ENCODE measurements around the gene XKR8.
A peak's percentile ranks its signal among the peaks of the same experiment; 100 is the strongest.

XKR8 gene

DNA sequence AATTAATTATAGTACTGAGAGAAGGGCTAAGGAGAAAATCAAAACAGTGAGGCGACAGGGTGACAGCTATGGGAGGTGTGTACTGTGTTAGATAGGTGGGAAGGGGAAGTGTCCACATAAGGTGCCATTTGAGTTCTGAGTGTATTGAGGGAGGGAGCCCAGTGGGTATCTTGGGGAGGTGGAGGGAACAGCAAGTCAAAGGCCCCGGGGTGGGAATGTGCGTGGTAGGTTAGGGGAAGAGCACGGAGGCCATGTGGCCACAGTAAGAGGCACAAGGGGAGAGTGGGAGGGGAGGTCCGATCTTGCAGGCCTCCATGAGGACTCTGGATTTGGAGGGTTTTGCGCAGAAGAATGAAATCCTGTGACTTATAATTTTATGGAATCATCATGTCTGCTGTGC, 3.0 kb upstream of the XKR8 start:
- DNase-seq: no peak

DNA sequence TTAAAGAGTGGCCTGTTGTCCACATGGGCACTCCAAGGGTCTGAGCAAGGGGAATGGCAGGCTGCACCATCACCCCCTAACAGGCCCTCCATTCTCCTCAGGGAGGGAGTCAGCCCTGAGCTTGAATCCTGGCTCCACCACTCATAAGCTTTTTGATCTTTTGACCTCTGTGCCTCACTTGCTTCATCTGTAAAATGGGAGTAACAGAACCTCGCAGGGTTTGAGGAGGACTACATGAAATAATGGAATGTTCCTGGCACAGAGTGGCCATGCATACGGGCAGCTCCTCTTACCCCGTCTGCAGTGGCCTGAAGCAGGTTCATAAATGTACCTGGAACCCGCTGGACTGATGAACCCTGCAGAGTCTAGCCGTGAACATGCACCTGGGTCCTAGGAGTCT, 2.1 kb upstream of the XKR8 start:
- no peak for DNase-seq

DNA sequence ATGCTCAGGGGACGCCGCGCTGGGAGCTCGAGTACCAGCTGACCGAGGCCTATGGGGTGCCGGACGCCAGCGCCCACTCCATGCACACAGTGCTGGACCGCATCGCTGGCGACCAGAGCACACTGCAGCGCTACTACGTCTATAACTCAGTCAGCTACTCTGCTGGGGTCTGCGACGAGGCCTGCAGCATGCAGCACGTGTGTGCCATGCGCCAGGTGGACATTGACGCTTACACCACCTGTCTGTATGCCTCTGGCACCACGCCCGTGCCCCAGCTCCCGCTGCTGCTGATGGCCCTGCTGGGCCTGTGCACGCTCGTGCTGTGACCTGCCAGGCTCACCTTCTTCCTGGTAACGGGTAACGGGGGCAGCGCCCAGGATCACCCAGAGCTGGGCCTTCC, 1.3 kb upstream of the XKR8 start:
- no peak for DNase-seq

DNA sequence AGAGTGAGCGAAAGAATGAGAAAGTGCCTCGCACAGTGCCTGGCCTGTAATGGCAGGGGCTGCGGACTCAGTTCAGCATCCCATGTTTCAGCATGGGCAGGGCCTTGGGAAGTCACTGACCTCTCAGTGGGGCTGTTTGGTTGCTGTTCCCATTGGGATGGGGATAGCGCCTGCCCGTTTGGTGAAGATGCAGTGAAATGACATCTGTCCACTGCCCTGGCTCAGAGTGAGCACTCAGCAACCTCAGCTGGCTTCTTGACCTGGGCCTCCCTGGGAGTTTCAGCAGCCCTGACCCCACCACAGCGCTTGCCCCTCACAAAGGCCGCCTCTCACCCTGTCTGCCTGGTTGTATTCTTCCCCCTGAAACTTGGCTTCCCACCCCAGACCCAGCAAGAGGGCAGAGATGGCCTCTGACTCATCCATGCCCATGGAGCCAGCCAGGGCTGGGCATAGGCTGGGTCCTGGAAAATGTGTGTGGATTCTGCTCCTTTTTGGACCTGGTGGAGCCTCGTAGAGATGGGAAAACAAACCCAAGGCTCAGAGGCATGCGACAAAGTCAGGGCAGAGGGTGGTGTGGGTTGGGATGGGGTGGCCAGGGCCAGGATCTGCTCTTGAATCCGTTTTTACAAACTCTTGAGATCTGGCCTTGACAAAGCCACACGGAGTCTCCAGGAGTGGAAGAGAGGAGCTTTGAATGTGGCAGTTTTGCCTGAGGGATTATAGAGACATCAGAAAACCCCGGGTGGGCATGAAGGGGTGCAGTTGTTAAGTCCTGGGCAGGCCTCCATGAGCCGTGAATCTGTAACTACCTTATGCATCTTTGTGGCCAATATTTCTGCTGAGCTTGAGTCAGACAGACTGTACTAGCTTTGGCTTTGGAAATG, 1.2 kb downstream of the XKR8 start:
- no peak for DNase-seq

DNA sequence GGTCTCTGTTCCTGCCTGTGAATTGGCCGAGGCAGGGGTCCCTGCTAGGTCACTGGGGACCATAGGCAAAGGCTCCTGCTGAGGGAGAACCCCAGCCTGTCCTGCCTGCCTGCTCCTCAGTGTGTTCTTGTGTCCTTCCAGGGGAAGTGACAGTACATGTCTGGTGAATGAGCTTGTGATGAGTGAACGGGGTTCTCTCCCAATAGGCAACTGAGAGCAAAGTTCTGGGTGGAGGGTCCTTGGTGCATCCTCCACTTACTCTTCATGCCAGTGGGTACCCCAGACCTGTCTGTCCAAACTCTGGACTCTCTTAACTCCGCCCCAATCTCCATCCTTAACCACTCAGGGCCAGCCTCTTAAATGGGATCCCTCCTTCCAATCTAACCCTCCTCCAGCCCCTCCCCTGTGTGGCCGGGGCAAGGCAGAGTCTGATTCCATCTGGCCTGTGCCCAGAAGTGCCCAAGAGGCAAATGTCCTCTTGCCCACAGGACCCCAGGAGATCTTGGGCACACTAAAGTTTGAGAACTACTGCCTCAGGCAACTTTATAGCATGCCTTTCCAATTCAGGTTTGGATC, 2.0 kb downstream of the XKR8 start:
- peak; percentile 21 for DNase-seq

DNA sequence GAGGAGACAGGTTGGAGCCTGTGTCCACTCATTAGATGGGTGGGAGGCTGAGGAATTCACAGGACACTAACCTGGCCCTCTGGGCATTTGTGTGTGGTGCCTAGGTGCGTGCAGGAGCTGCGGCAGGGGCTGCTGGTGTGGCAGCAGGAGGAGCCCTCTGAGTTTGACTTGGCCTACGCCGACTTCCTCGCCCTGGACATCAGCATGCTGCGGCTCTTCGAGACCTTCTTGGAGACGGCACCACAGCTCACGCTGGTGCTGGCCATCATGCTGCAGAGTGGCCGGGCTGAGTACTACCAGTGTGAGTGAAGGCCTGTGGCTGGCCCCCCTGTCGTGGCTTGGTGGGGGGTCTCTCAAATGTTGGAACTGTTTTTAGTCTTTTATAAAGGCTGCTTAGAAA, 3.6 kb downstream of the XKR8 start:
- no peak for DNase-seq

DNA sequence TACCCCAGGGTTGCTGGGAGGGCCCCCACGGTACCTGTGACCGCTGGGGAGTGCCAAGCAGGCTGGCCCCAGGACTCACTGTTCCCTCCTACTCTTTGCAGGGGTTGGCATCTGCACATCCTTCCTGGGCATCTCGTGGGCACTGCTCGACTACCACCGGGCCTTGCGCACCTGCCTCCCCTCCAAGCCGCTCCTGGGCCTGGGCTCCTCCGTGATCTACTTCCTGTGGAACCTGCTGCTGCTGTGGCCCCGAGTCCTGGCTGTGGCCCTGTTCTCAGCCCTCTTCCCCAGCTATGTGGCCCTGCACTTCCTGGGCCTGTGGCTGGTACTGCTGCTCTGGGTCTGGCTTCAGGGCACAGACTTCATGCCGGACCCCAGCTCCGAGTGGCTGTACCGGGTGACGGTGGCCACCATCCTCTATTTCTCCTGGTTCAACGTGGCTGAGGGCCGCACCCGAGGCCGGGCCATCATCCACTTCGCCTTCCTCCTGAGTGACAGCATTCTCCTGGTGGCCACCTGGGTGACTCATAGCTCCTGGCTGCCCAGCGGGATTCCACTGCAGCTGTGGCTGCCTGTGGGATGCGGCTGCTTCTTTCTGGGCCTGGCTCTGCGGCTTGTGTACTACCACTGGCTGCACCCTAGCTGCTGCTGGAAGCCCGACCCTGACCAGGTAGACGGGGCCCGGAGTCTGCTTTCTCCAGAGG, 6.8 kb downstream of the XKR8 start:
- no peak for DNase-seq

DNA sequence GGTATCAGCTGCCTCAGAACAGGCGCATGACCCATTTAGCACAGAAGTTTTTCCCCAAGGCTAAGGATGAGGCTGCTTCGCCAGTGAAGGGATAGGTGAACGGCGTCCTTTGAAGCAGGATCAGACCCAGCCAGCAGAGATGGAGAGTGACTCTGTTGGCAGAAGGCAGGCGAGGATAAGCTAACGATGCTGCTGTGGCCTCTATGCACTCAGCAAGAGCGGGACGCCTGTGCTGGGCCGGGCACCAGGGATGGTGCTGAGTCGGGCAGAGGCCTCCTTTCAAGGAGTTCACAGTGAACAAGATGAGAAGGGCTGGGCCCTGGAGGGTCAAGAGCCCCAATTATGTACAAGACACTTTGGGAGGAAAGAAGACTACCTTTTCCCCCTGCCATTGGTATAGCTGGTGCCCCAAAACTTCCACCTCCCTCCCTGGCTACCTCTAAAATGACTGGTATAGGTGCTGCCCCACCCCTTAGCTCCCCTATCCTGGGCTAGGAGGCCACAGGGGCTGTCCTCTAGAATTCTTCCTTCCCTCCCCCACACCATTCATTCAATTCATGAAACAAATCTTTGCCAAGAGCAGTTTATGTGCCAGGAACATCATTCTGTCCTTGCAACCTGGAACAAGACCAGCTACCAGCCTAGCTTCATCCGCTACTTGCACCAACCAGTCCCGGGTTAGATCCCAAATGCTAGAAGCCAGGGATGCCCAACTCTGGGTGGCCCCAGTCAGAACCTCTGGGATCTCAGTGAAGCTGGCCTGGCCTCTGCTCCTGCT, 7.5 kb downstream of the XKR8 start:
- DNase-seq: no peak

DNA sequence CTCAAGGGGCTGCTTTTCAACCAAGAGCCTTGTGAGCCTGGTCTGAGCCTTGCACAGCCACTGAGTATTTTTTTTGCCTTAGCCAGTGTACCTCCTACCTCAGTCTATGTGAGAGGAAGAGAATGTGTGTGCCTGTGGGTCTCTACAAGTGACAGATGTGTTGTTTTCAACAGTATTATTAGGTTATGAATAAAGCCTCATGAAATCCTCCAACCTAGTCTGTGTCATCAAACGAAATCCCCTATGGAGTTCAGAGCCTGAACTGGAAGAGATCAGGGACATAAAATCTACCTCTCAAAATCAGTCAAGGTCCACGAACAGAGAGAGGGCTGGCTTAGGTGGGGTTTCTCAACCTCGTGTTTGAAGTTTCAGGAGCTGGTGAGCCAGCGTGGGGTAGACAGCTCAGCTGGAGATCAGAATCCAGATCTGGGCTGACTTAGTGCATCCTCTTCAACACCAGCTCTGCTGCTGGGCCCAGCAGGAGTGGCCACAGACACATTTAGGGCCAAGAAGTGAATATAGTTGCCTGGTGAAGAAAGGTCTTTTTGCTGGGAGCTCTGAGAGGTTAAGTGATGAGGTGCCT, 8.2 kb downstream of the XKR8 start:
- DNase-seq: no peak

DNA sequence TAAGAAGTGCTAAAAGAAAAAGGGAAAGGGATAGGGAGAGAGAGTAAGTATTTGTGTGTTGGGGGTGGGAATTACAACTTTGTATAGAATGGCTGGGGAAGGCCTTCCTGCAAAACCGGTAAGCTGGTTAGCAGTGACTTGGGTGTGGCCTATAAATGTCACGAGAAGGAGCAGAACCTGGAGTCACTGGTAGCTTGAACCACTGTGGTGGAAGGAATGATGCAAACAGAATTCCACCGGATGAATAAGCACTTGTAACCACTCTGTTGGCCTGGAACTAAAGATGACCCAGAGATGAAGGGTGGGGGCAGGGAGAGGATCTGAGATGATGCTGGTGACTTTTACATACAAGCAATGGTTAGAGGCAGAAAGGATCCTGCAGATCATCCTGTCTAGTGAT, 8.9 kb downstream of the XKR8 start:
- DNase-seq: no peak

DNA sequence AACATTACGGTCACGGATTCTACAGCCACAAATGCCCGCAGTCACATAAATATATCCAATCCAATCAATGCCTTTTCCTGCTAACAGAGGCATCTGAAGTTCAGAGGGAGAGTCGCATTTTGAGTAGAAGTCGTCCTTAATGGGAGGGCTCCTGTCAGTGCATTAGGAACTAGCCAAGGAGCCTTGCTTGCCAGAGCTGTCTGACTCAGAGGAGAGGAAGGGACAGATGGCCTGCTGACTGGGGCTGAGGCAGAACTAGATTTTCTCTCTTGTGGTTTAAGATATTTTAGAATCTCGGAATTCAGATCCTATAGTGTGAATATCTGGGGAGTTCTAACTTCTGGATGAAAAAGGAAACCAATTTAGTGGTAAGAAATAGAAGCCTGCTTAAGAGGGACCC, 10.6 kb downstream of the XKR8 start:
- no peak for DNase-seq

DNA sequence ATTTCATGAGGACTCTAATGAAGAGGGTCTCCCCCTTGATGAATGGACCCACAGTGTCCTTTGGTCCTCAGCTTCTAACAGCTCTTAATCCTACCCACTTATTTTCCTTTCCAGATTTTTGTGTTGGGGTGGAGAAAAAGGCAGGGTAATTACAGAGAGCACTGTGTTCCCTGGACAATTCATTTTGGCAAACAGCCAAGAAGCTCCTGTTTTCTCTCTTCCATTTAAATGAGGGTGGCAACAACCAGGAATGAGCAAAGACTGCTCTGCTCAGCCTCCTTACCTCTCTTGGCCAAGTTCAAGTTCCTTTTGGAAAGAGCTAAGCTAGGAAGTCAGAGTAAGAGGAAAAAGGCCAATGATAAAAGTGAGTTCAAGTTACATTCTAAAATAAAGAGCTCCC, 11.9 kb downstream of the XKR8 start:
- peak; percentile 65 for DNase-seq

DNA sequence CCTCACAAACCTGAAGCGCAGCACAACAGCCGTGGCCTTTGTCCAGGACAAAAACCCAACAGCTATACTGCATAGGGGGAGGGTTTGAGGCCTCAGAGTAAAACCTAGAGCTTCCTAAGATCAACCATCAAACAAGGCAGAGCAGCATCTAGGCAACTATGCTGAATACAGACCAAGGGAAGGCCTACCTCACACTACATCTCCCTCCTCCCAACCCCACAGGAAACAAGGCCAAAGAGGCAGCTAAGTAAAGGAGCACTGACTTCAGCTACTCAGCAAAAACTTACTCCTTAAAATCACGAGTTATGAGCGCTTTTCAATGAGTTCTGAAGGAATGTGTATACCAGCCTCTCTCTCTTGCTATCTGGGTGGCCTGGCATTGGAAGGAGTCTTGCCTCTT, 12.4 kb downstream of the XKR8 start:
- no peak for DNase-seq

DNA sequence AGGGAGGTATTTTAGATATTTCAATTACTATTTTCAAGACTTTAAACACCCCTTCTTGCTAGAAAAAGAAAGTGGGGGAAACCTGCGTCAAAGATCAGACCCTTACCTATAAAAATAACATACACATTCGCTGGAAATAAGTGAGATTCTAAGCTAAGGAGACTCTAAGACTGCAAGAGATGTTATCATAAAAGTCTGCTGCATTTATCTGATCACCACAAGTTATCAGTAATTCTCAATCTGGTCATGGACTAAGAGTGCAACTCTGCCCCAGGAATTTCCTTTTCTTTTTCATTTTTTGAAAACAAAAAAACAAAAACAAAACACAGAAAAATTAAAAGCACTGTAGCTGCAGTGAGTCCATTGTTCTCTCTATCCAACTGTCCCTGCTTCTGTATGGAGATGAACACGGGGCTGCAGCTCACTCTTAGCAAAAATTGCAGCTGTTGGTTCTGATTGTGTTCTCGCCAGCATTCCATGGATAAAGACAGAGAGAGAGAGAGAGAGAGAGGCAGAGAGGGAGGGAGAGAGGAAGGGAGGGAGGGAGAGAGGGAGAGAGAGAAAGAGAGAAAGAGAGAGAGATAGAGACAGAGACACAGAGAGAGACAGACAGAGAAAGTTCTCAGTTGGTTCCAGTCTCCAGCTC, 14.1 kb downstream of the XKR8 start:
- DNase-seq: no peak

DNA sequence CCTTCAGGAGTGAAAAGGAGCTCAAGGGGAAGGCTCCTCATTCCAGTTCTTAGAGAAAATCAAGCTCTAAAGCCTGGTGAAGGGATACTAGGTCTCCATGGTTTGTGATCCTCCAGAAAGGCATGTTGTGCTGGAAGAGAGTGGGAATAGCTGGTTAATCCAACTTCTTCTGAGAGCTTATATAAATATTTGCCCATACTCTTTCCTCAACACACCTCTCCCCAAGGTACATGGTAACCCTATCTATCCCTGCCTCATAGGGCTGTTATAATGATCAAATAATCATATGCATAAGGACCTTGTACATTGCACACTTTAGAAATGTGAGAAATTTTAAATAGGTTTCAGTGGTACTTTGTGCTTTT, 14.6 kb downstream of the XKR8 start:
- DNase-seq: no peak

DNA sequence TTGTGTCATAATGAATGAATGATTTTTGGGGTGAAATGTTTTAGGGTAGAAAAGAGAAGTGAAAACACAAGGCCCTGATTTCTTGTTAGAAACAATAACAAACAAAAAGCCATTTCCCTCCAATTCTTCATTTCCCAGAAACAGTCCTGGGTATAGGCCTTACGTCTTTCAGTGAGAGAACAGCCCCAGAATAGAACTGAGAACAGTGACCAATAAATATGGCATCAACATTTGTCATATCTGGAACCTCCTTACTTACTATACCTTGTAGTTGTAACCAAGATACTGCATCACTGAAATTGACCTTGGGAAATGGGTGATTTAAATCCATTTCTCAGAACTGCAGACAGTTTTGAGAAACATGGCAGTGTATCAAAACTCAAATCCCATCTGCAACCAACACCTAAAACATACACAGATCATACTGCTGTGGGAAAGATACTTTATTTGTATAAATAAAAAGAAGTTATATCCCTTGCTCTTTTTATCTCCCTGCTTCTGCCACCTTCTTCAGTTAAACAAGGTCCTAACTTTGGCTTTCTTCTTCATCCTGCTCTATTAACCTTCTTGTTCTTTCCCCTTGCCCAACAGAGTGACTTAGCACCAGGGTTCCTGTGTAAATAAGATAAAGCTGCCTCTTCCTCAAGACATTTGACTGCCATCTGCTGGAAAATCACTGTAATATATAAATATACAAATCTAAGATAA, 19.5 kb downstream of the XKR8 start:
- DNase-seq: peak; percentile 78

DNA sequence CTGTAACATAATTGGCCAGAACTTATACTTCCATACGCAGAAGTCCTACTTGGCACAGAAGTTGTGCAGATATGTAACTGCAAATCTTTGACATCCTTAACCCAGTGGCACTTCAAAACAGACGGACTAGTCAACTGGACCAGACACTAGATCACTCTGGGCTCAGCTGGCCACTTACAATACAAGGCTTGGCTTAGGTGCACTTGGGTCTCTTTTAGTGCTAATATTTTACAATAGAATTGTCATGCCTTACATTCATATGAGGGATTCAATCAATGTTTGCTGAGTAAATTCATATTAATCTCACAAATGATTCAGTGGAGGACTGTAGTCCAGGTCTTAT, 20.1 kb downstream of the XKR8 start:
- no peak for DNase-seq

DNA sequence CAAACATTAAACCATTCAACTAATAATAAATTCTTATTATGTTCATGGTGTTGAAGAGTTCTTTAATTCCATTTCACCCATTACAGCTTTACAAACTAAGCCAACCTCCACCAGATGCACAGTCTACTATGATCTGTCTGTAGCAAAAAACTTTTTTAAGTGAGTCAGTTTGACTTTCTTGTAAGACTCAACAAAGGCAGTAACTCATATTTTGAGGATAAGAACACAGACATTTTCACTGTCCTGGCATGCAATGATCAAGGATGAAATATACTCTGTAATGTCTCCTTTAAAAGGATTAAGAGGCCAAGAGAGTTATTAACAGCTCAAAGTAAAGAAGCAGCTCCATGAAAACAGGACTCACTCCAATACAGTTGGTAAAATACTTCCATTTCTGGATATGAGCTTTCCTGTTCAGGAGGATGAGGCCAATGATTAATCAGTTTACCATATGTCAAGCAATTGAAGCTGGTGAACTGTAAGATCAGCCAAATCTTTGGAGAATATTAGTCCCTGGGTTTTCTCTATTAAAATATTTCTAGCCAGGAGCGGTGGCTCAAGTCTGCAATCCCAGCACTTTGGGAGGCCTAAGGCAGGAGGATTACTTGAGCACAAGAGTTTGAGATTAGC, 20.6 kb downstream of the XKR8 start:
- peak; percentile 38 for DNase-seq

DNA sequence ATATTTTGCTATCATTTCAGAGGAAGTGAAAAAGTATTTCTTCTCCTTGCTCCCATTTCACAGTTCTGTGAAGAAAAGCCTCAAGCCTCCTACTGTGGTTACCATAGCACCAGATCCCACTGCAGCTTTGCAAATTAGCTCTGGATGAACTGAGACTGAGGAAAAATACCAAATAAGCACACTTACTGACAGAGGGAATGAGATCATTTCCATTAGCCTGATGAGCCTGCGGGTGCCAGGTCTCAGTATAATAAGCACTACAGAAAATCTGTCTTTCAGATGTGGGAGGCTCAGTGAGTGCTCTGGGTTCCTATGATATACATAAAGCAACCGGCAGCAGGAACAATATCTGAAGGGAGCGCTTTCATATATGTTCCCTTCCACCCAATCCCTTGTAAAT, 21.4 kb downstream of the XKR8 start:
- DNase-seq: peak; percentile 34

DNA sequence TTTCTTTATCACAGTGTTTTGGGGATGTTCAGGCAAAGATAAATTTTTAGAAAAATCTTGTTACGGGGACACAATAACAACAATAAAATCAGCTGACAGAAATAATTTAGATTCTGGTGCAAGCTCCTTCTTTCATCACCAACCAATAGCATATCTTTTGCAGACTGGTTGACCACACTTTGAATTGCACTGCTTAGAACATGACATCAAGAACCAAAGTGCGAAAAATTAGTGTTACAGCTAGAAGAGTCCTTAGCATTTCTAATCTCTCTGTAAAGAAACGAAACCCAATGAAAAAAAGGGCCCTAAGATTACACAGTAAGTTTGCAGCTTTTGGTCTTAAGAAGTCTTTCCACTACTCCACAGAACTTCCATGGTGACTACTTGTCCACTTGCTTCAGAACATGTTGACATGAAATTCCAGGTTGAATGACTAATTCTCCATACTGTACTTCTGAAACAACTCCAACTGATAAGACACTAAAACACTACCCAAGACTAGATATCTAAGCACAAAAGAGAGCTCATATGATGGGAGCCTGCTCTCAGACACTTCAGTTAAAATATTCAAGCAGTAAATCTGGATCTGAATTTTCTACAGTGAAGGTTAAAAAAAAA, 31.3 kb downstream of the XKR8 start:
- no peak for DNase-seq

DNA sequence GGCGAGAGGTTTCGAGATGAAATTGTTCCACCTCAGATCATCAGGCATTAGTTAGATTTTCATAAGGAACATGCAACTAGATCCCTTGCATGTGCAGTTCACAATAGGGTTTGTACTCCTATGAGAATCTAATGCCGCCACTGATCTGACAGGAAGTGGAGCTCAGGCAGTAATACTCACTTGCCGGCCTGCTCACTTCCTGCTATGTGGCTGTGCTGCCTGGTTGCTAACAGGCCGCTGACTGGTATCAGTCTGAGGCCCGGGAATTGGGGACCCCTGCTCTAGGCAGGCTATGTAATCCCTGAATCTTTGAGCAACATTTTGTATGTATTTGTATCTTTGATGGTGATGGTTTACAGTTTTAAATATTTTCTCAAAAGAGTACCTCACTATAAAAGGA, 32.5 kb downstream of the XKR8 start:
- DNase-seq: no peak
